Natural killer cell (primary cell): ENCODE results near the gene CTIF. TPM values are rescaled to one million over a fixed set of nuclear protein-coding genes. Genes with fewer than 3 reads are reported as not detected.

Source experiments
- ATAC-seq, 3 donors: fragments of 150-1000 bp in 2 of 3; fragments of 200-7000 bp in 1 of 3; cut with Tn5 transposase; 1 replicate in 1 of 3; 2 replicates in 2 of 3; pipeline ENCODE4 v1.10.0; 2021; ENCODE audit warnings: mild to moderate bottlenecking in 2 of 3, moderate library complexity in 2 of 3
- DNase-seq, 2 donors: peaks; one replicate each; pipeline versions ENCODE4 v3.0.0 to v3.0.0-alpha.2; 2013 to 2021; ENCODE audit warnings: mixed read lengths in 1 of 2
- H3K27ac ChIP-seq: one replicate; pipeline ENCODE4 v1.5.1; 2013; ENCODE audit warnings: mild to moderate bottlenecking, low read length
- H3K27me3 ChIP-seq: one replicate; pipeline ENCODE4 v1.6.1; 2013; ENCODE audit warnings: low read length; ENCODE audit not compliant: control insufficient read depth, insufficient read depth
- H3K36me3 ChIP-seq: one replicate; pipeline ENCODE4 v1.6.1; 2013; ENCODE audit warnings: low read length; ENCODE audit not compliant: control insufficient read depth, insufficient read depth
- H3K4me1 ChIP-seq: one replicate; pipeline ENCODE4 v1.6.1; 2013; ENCODE audit warnings: low read length; ENCODE audit not compliant: control insufficient read depth, insufficient read depth
- H3K4me3 ChIP-seq: one replicate; pipeline ENCODE4 v1.5.1; 2013; ENCODE audit warnings: low read length
- H3K9me3 ChIP-seq: one replicate; pipeline ENCODE4 v1.6.1; 2013; ENCODE audit warnings: low read length; ENCODE audit not compliant: control insufficient read depth, insufficient read depth
- H3K27ac Mint-ChIP-seq, 2 donors: one replicate each; pipeline ENCODE4 v1.8.0; 2022; ENCODE audit warnings: mild to moderate bottlenecking in 2 of 2, mixed read lengths in 2 of 2, moderate library complexity in 1 of 2
- H3K27me3 Mint-ChIP-seq, 2 donors: one replicate each; pipeline ENCODE4 v1.8.0; 2022; ENCODE audit warnings: low read depth in 2 of 2, mixed read lengths in 2 of 2
- H3K36me3 Mint-ChIP-seq: one replicate; pipeline ENCODE4 v1.8.0; 2022; ENCODE audit warnings: mixed read lengths
- H3K4me1 Mint-ChIP-seq, 2 donors: one replicate each; pipeline ENCODE4 v1.8.0; 2022; ENCODE audit warnings: mixed read lengths in 2 of 2
- H3K4me3 Mint-ChIP-seq: one replicate; pipeline ENCODE4 v1.8.0; 2022; ENCODE audit warnings: mild to moderate bottlenecking, moderate library complexity, mixed read lengths
- H3K9me3 Mint-ChIP-seq, 2 donors: one replicate each; pipeline ENCODE4 v1.8.0; 2022; ENCODE audit warnings: mixed read lengths in 2 of 2
- WGBS: methylation state at CpG from one replicate; pipeline ENCODE4 v1.1.7; 2013; ENCODE audit warnings: missing lambda C conversion rate; ENCODE audit not compliant: insufficient coverage; 5-methylcytosine and 5-hydroxymethylcytosine counted together
- intact Hi-C: fragments of 100-400 bp; cut with micrococcal nuclease; formaldehyde crosslinking; loops from one replicate; pipeline ENCODE4 v1.14.2; 2022
- total RNA-seq, 4 donors: library from RNA; stranded (reverse); fragments of 120-200 nt in 1 of 4; gene quantifications; one replicate each; pipeline versions ENCODE4 v1.2.3 to v1.2.4, GENCODE V29; 2013 to 2022
- TF ChIP-seq, protein P1 (sequence below): fragments of 200-600 bp; IDR thresholded peaks from one replicate; pipeline ENCODE4 v1.8.0; 2022; ENCODE audit warnings: antibody characterized with exemption

The CTIF gene
- total RNA-seq, 3 donors from 2014 or later (not counting 1 experiment from before 2014, with no cell fraction given): 6.9 to 10.2 (median 8.2) TPM

- intact Hi-C loops: no loop called here
- peaks cover 4 to 10% of the 10 kb centered on the region in 2 donors for H3K9me3 Mint-ChIP-seq
- H3K27ac ChIP-seq: no peak overlapping the region
These were observed 45.2 kb upstream of the CTIF start for GRCh38 chr18:48493434-48494230.

GRCh38 chr18:48497863-48498262 is 41.0 kb upstream of the CTIF start:
- H3K27ac Mint-ChIP-seq: no peak overlapping the region
- no peaks in the 10 kb centered on the region for H3K27me3 ChIP-seq
- no peak overlapping the region for H3K4me3 Mint-ChIP-seq
- H3K9me3 Mint-ChIP-seq: peaks cover 4 to 10% of the 10 kb centered on the region in 2 donors
- H3K9me3 ChIP-seq: no peaks in the 10 kb centered on the region
- peaks cover 16% of the 10 kb centered on the region for H3K36me3 Mint-ChIP-seq
- H3K36me3 ChIP-seq: no peaks in the 10 kb centered on the region
- peaks cover 7 to 9% of the 10 kb centered on the region in 2 donors for H3K4me1 Mint-ChIP-seq
- peaks cover 26 to 61% of the 10 kb centered on the region in 2 donors for H3K27me3 Mint-ChIP-seq
- intact Hi-C loops: no loop called here
- no peaks in the 10 kb centered on the region for H3K4me1 ChIP-seq
- DNase-seq (no peak), ATAC-seq (no peak)
- TF ChIP-seq, protein P1, sequence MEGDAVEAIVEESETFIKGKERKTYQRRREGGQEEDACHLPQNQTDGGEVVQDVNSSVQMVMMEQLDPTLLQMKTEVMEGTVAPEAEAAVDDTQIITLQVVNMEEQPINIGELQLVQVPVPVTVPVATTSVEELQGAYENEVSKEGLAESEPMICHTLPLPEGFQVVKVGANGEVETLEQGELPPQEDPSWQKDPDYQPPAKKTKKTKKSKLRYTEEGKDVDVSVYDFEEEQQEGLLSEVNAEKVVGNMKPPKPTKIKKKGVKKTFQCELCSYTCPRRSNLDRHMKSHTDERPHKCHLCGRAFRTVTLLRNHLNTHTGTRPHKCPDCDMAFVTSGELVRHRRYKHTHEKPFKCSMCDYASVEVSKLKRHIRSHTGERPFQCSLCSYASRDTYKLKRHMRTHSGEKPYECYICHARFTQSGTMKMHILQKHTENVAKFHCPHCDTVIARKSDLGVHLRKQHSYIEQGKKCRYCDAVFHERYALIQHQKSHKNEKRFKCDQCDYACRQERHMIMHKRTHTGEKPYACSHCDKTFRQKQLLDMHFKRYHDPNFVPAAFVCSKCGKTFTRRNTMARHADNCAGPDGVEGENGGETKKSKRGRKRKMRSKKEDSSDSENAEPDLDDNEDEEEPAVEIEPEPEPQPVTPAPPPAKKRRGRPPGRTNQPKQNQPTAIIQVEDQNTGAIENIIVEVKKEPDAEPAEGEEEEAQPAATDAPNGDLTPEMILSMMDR: no peak
- no peak overlapping the region for H3K4me3 ChIP-seq
- H3K27ac ChIP-seq: no peak overlapping the region

More at GRCh38 chr18:48493434-48494230, 45.2 kb upstream of the CTIF start:
- DNase-seq (no peak), ATAC-seq (no peak)
- no peak overlapping the region for H3K27ac Mint-ChIP-seq
- Histone ChIP-seq H3K9me3 (no peaks in the 10 kb centered on the region), H3K36me3 (no peaks in the 10 kb centered on the region), H3K4me3 (no peak overlapping the region), H3K27me3 (no peaks in the 10 kb centered on the region), H3K4me1 (no peaks in the 10 kb centered on the region)
- whole genome bisulfite sequencing: 63% methylated on average over 1 of the region's 2 CpGs
- peaks cover 7 to 9% of the 10 kb centered on the region in 2 donors for H3K4me1 Mint-ChIP-seq
- TF ChIP-seq, protein P1: no peak
- H3K4me3 Mint-ChIP-seq: no peak overlapping the region
- peaks cover 23 to 67% of the 10 kb centered on the region in 2 donors for H3K27me3 Mint-ChIP-seq
- H3K36me3 Mint-ChIP-seq: peaks cover 16% of the 10 kb centered on the region

GRCh38 chr18:48500517-48500916 is 38.3 kb upstream of the CTIF start:
- no peaks in the 10 kb centered on the region for H3K27me3 ChIP-seq

More at GRCh38 chr18:48500517-48500916, 38.3 kb upstream of the CTIF start:
- Histone ChIP-seq H3K4me3 (no peak overlapping the region), H3K27ac (no peak overlapping the region), H3K36me3 (no peaks in the 10 kb centered on the region), H3K9me3 (no peaks in the 10 kb centered on the region), H3K4me1 (no peaks in the 10 kb centered on the region)
- peaks cover 26 to 63% of the 10 kb centered on the region in 2 donors for H3K27me3 Mint-ChIP-seq
- intact Hi-C loops: no loop called here
- H3K4me3 Mint-ChIP-seq: no peak overlapping the region
- no peak for DNase-seq
- ATAC-seq: no peak
- TF ChIP-seq, protein P1: no peak
- H3K4me1 Mint-ChIP-seq: no peaks in the 10 kb centered on the region
- peaks cover 4 to 13% of the 10 kb centered on the region in 2 donors for H3K9me3 Mint-ChIP-seq
- H3K36me3 Mint-ChIP-seq: peaks cover 16% of the 10 kb centered on the region
- no peak overlapping the region for H3K27ac Mint-ChIP-seq
